K562 (cell line): ENCODE data around the gene CBL. TPM values are rescaled to one million over a fixed set of nuclear protein-coding genes. Genes with fewer than 3 reads are reported as not detected.

Experiments used
- ATAC-seq: fragments of 200-7000 bp; cut with Tn5 transposase; 3 replicates; pipeline ENCODE4 v1.9.1; 2020; ENCODE audit warnings: moderate library complexity
- BruUV-seq: library from RNA; stranded (reverse); fragments of 400-500 nt; replicated peaks from 2 replicates; lab custom pipeline; 2021; lab: Mats Ljungman, UMichigan
- CTCF ChIA-PET: fragments of 300-600 bp; formaldehyde crosslinking; extraction: SDS; loops from one replicate; lab custom pipeline; 2021; ENCODE audit warnings: low intra/inter-chr PET ratio; lab: Yijun Ruan, JAX
- POLR2A ChIA-PET: fragments of 300-600, 350-650 bp; sonication (Branson Sonifier 250); formaldehyde crosslinking; extraction: SDS; loops from one replicate; lab custom pipeline; 2021; ENCODE audit warnings: antibody characterized with exemption, inconsistent platforms; lab: Yijun Ruan, JAX
- DNase-seq, 4 experiments: peaks; one replicate each; pipeline versions ENCODE4 v3.0.0 to v3.0.0-alpha.2; 2011 to 2018; ENCODE audit warnings: low spot score in 3 of 4, mixed read lengths in 3 of 4; ENCODE audit errors: extremely low read depth in 1 of 4
- FAIRE-seq: peaks from 2 replicates; lab custom pipeline; 2011; peaks lifted over from hg19 to GRCh38; lab: Jason Lieb, UNC
- H2AFZ ChIP-seq: 2 replicates; pipeline ENCODE4 v1.6.0; 2011; ENCODE audit warnings: low read depth, low read length, control low read depth, inconsistent platforms
- H3K27ac ChIP-seq: fragments of 200-600 bp; 3 replicates; pipeline ENCODE4 v1.8.0; 2011; ENCODE audit warnings: low read depth, mild to moderate bottlenecking, control low read depth, inconsistent platforms, low read length, moderate library complexity, mixed read lengths; ENCODE audit errors: extremely low read depth
- H3K27me3 ChIP-seq, 2 experiments: fragments of 300-600 bp in 1 of 2; 2 replicates in 1 of 2; 3 replicates in 1 of 2; pipeline versions ENCODE4 v1.6.0 to v1.8.0; 2011; ENCODE audit warnings: inconsistent platforms in 2 of 2, low read length in 2 of 2, mild to moderate bottlenecking in 1 of 2, mixed read lengths in 1 of 2, moderate library complexity in 1 of 2; ENCODE audit not compliant: control insufficient read depth in 2 of 2, insufficient read depth in 2 of 2
- H3K36me3 ChIP-seq: fragments of 300-600 bp; 3 replicates; pipeline ENCODE4 v1.8.0; 2011; ENCODE audit warnings: mild to moderate bottlenecking, low read length, inconsistent platforms; ENCODE audit not compliant: control insufficient read depth, insufficient read depth
- H3K4me1 ChIP-seq, 2 experiments: fragments of 200-600 bp in 1 of 2; replicated peaks in 1 of 2; 2 replicates in 1 of 2; 3 replicates in 1 of 2; pipeline versions ENCODE4 v1.5.1 to v1.8.0; 2011; ENCODE audit warnings: inconsistent platforms in 2 of 2, low read length in 2 of 2, mild to moderate bottlenecking in 1 of 2, mixed read lengths in 1 of 2, moderate library complexity in 1 of 2; ENCODE audit not compliant: control insufficient read depth in 2 of 2, insufficient read depth in 2 of 2
- H3K4me2 ChIP-seq: 2 replicates; pipeline ENCODE4 v1.6.1; 2011; ENCODE audit warnings: low read length, control low read depth, inconsistent platforms, mixed read lengths; ENCODE audit not compliant: insufficient read depth
- H3K4me3 ChIP-seq: fragments of 200-600 bp; sonication (generic), shearing (Covaris generic); 2 replicates; pipeline ENCODE4 v1.5.1; 2016; ENCODE audit warnings: control low read depth, inconsistent platforms
- H3K79me2 ChIP-seq: fragments of 200-600 bp; 3 replicates; pipeline ENCODE4 v1.8.0; 2011; ENCODE audit warnings: low read length, inconsistent platforms; ENCODE audit not compliant: control insufficient read depth, insufficient read depth
- H3K9ac ChIP-seq, 2 experiments: 2 replicates each; pipeline versions ENCODE4 v1.6.0 to v1.6.1; 2011; ENCODE audit warnings: low read depth in 2 of 2, low read length in 2 of 2, control low read depth in 1 of 2, inconsistent platforms in 1 of 2, mild to moderate bottlenecking in 1 of 2, mixed read lengths in 1 of 2; ENCODE audit not compliant: insufficient read depth in 1 of 2
- H3K9me1 ChIP-seq: one replicate; pipeline ENCODE4 v1.6.0; 2011; ENCODE audit warnings: inconsistent platforms, mild to moderate bottlenecking, low read length, moderate library complexity; ENCODE audit not compliant: control insufficient read depth, insufficient read depth
- H3K9me3 ChIP-seq: replicated peaks from 2 replicates; pipeline ENCODE4 v1.5.1; 2011; ENCODE audit warnings: low read depth, low read length, inconsistent platforms; ENCODE audit not compliant: control insufficient read depth, insufficient read depth
- H4K20me1 ChIP-seq: replicated peaks from 2 replicates; pipeline ENCODE4 v1.6.1; 2011; ENCODE audit warnings: low read length, inconsistent platforms, mixed read lengths; ENCODE audit not compliant: control insufficient read depth, insufficient read depth
- ARHGAP35 ChIP-seq: fragments of 450-650 bp; IDR thresholded peaks from 2 replicates; pipeline ENCODE4 v1.6.1; 2018; ENCODE audit not compliant: partially characterized antibody
- ARID2 ChIP-seq: fragments of 450-650 bp; IDR thresholded peaks from 2 replicates; pipeline ENCODE4 v1.6.1; 2017; ENCODE audit warnings: antibody characterized with exemption, mild to moderate bottlenecking
- CBFA2T3 ChIP-seq: fragments of 450-650 bp; IDR thresholded peaks from 2 replicates; pipeline ENCODE4 v1.6.1; 2017
- CREB1 ChIP-seq, 2 experiments: sonication (generic) in 1 of 2; formaldehyde crosslinking in 1 of 2; IDR thresholded peaks; 2 replicates each; pipeline versions ENCODE4 v1.6.1 to v1.8.0; 2012 to 2022; ENCODE audit warnings: inconsistent platforms in 1 of 2, mild to moderate bottlenecking in 1 of 2, missing genetic modification reagents in 1 of 2, moderate library complexity in 1 of 2
- E2F6 ChIP-seq, 2 experiments: IDR thresholded peaks; 2 replicates each; pipeline ENCODE4 v1.6.1; 2011; ENCODE audit warnings: borderline replicate concordance in 1 of 2, control low read depth in 1 of 2, low read depth in 1 of 2, low read length in 1 of 2, mild to moderate bottlenecking in 1 of 2, mixed read lengths in 1 of 2, moderate library complexity in 1 of 2; ENCODE audit not compliant: insufficient read depth in 1 of 2, insufficient read length in 1 of 2, poor library complexity in 1 of 2, severe bottlenecking in 1 of 2; ENCODE audit errors: extremely low read depth in 1 of 2
- FOXJ2 ChIP-seq: fragments of 200-800 bp; sonication (Bioruptor generic); IDR thresholded peaks from 2 replicates; pipeline ENCODE4 v1.6.1; 2016; ENCODE audit warnings: missing genetic modification characterization, missing compliant biosample characterization
- KDM2B ChIP-seq: fragments of 250-450 bp; sonication (Bioruptor Pico); IDR thresholded peaks from 2 replicates; pipeline ENCODE4 v1.8.0; 2021; ENCODE audit warnings: mild to moderate bottlenecking, moderate library complexity
- KLF1 ChIP-seq: fragments of 450-650 bp; IDR thresholded peaks from 2 replicates; pipeline ENCODE4 v1.6.1; 2016; ENCODE audit warnings: missing genetic modification characterization, missing compliant biosample characterization
- MYC ChIP-seq, 2 experiments: fragments of 250-450 bp in 1 of 2; sonication (Bioruptor Pico) in 1 of 2; IDR thresholded peaks; 2 replicates each; pipeline versions ENCODE4 v1.5.1 to v1.6.1; 2012 to 2021; ENCODE audit warnings: low read depth in 2 of 2, borderline replicate concordance in 1 of 2, improper control_type of control experiment in 1 of 2, low read length in 1 of 2, mild to moderate bottlenecking in 1 of 2, moderate library complexity in 1 of 2
- NFRKB ChIP-seq: fragments of 450-650 bp; IDR thresholded peaks from 2 replicates; pipeline ENCODE4 v1.6.1; 2016; ENCODE audit warnings: low read depth
- SPI1 ChIP-seq: IDR thresholded peaks from 2 replicates; pipeline ENCODE4 v1.6.1; 2011; ENCODE audit warnings: low read depth, low read length, control low read depth, borderline replicate concordance
- ZNF140 ChIP-seq: fragments of 250-450 bp; sonication (Bioruptor Pico); IDR thresholded peaks from 2 replicates; pipeline ENCODE4 v1.8.0; 2021; ENCODE audit warnings: moderate library complexity, mild to moderate bottlenecking, inconsistent platforms
- ZNF780A ChIP-seq: fragments of 250-450 bp; sonication (Bioruptor Pico); IDR thresholded peaks from 2 replicates; pipeline ENCODE4 v1.5.0; 2021; ENCODE audit warnings: mild to moderate bottlenecking
- WGBS: fragments of 100-300 bp; shearing (Covaris generic); methylation state at CpG from one replicate; pipeline ENCODE4 v1.1.6; 2016; ENCODE audit warnings: low coverage, mixed read lengths; ENCODE audit not compliant: insufficient coverage; ENCODE audit errors: missing lambda C conversion rate; 5-methylcytosine and 5-hydroxymethylcytosine counted together
- in situ Hi-C: fragments of 300-500 bp; cut with MboI; formaldehyde crosslinking; loops from 4 replicates; pipeline ENCODE4 v1.15.0; 2018; ENCODE audit warnings: inconsistent platforms, mixed read lengths
- intact Hi-C: fragments of 100-400 bp; cut with micrococcal nuclease; formaldehyde crosslinking; loops from 2 replicates; pipeline ENCODE4 v1.14.2; 2022
- polyA plus RNA-seq, 8 experiments: library from polyadenylated mRNA; depleted of rRNA in 4 of 8; stranded (reverse) in 5 of 8; unstranded in 3 of 8; fragments of >200 nt; fragmentation: Nextera tagmentation in 2 of 8; fragmentation: Illumina TruSeq in 1 of 8; extraction: Ambion mirVana in 2 of 8; extraction: Trizol in 1 of 8; gene quantifications; 2 replicates each; pipeline versions ENCODE4 v1.2.1 to v1.2.3, GENCODE V29; 2011 to 2014; ENCODE audit warnings: inconsistent platforms in 1 of 8, missing spikeins in 1 of 8
- total RNA-seq, 7 experiments: library from RNA; depleted of rRNA in 6 of 7; stranded (reverse); fragments of >200 nt in 6 of 7; fragmentation: Illumina TruSeq in 2 of 7; extraction: Trizol in 2 of 7; gene quantifications; 2 replicates each; pipeline versions ENCODE4 v1.2.1 to v1.2.3, GENCODE V29; 2011 to 2021; ENCODE audit warnings: low replicate concordance in 1 of 7
- TF ChIP-seq, protein P1 (sequence below), 3 experiments: fragments of 200-800 bp in 1 of 3; sonication (Bioruptor generic) in 1 of 3; sonication (generic) in 1 of 3; formaldehyde crosslinking in 1 of 3; IDR thresholded peaks; 2 replicates each; pipeline versions ENCODE4 v1.6.1 to v1.8.0; 2016 to 2022; ENCODE audit warnings: mild to moderate bottlenecking in 2 of 3, missing compliant biosample characterization in 2 of 3, missing genetic modification characterization in 2 of 3, missing genetic modification reagents in 1 of 3
- TF ChIP-seq, protein P2 (sequence below), 2 experiments: IDR thresholded peaks in 1 of 2; conservative IDR thresholded peaks in 1 of 2; 2 replicates each; pipeline ENCODE4 v1.6.1; 2016; ENCODE audit warnings: low read depth in 2 of 2, mild to moderate bottlenecking in 1 of 2, missing compliant biosample characterization in 1 of 2, missing genetic modification characterization in 1 of 2, moderate library complexity in 1 of 2

Gene CBL
- total and polyA plus RNA-seq, 9 of the 15 experiments (the other 6 are each of a cell fraction or from before 2014, with no cell fraction given) = 3.2 to 24.9 (median 9.9) TPM

- Histone ChIP-seq H3K4me1 (peaks cover 50 to 73% of the 10 kb centered on the region in 2 experiments), H3K4me2 (peak overlapping the region; percentile 92), H3K4me3 (peak overlapping the region; percentile 48), H3K36me3 (no peaks in the 10 kb centered on the region), H3K27ac (peak overlapping the region; percentile 93), H3K9me3 (no peaks in the 10 kb centered on the region), H3K27me3 (no peaks in the 10 kb centered on the region; a peak in 1 of 5 replicates), H4K20me1 (0 out of 2 replicates have a peak, but pooled peaks cover 6% of the 10 kb centered on the region), H3K9ac (peak overlapping the region; percentile 85 to 91), H3K9me1 (no peaks in the 10 kb centered on the region), H2AFZ (peak overlapping the region; percentile 99), H3K79me2 (peaks cover 26% of the 10 kb centered on the region; the same call in 2 of the 3 replicates)
- ChIA-PET POLR2A (interaction anchor here (0.6 to 5.1 kb wide), 15 partner anchors 13 to 804 kb away, joined by 3 to 22 read pairs (median 4); partner anchors contain the start of genes C2CD2L, CBL, RNF26 and USP2), CTCF (interaction anchor here (1.0 kb wide), 1 partner anchor 216 kb away, joined by 3 read pairs; no protein-coding TSS in a partner anchor)
- BruUV-seq = no TSS peak
- WGBS = 9% methylated on average over 10 of the region's 17 CpGs
- DNase-seq = peak in 1 of 4 experiments; percentile 52
- no peak for FAIRE-seq
- intact Hi-C loops (loop anchor here (5.0 kb wide), 1 partner anchor 393 kb away; the partner anchor contains the start of gene BCL9L), in situ Hi-C loops (no loop called here)
- ATAC-seq = no peak
- TF ChIP-seq CBFA2T3 (no peak), KLF1 (tag) (no peak), ARID2 (no peak), MYC (IDR thresholded peaks at IDR 0.05; ENCODE audit: low read depth, low read length) (no peak), MYC (CRISPR knock-in tag; IDR thresholded peaks at IDR 0.05; ENCODE audit: borderline replicate concordance, low read depth) (0 out of 2 replicates have a peak, but pooled peaks have one; percentile 36), ZNF780A (CRISPR knock-in tag) (no peak), FOXJ2 (tag) (no peak), KDM2B (CRISPR knock-in tag) (no peak), NFRKB (peak; percentile 68), SPI1 (peak; percentile 60; the same call in 1 of the 2 replicates), ZNF140 (CRISPR knock-in tag) (no peak), CREB1 (IDR thresholded peaks at IDR 0.05) (0 out of 2 replicates have a peak, but pooled peaks have one; percentile 3), CREB1 (CRISPR knock-in tag; IDR thresholded peaks at IDR 0.05) (no peak), E2F6 (IDR thresholded peaks at IDR 0.05; ENCODE audit: borderline replicate concordance in 1 of 2, extremely low read depth in 1 of 2, insufficient read depth in 1 of 2, insufficient read length in 1 of 2, low read depth in 1 of 2, low read length in 1 of 2, poor library complexity in 1 of 2, severe bottlenecking in 1 of 2) (peak in 1 of 2 experiments; percentile 1), ARHGAP35 (no peak)
- TF ChIP-seq, protein P1, sequence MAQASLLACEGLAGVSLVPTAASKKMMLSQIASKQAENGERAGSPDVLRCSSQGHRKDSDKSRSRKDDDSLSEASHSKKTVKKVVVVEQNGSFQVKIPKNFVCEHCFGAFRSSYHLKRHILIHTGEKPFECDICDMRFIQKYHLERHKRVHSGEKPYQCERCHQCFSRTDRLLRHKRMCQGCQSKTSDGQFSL (CRISPR knock-in tag; IDR thresholded peaks at IDR 0.05) = no peak
- TF ChIP-seq, protein P1 (tag; IDR thresholded peaks at IDR 0.05) = 0 out of 4 replicates have a peak, but pooled peaks of 1 of the 2 experiments have one; percentile 41
- TF ChIP-seq, protein P2, sequence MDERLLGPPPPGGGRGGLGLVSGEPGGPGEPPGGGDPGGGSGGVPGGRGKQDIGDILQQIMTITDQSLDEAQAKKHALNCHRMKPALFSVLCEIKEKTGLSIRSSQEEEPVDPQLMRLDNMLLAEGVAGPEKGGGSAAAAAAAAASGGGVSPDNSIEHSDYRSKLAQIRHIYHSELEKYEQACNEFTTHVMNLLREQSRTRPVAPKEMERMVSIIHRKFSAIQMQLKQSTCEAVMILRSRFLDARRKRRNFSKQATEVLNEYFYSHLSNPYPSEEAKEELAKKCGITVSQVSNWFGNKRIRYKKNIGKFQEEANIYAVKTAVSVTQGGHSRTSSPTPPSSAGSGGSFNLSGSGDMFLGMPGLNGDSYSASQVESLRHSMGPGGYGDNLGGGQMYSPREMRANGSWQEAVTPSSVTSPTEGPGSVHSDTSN (CRISPR knock-in tag; IDR thresholded peaks at IDR 0.05; ENCODE audit: low read depth) = no peak
- TF ChIP-seq, protein P2 (tag; conservative IDR thresholded peaks at IDR 0.05; ENCODE audit: low read depth) = no peak
Observed at GRCh38 chr11:119320240-119320775, 114.2 kb downstream of the CBL start.
